PFSK-1 (cell line): Measurements from ENCODE around the gene OR8B8.

Experiments
- SIN3A ChIP-seq: IDR thresholded peaks from 2 replicates; pipeline ENCODE4 v1.6.1; 2012; ENCODE audit warnings: mild to moderate bottlenecking, low read length, moderate library complexity, borderline replicate concordance; ENCODE audit not compliant: insufficient read depth
- TF ChIP-seq, protein P1 (sequence below), 2 experiments: IDR thresholded peaks; 2 replicates each; pipeline versions ENCODE4 v1.6.1 to v1.8.0; 2011 to 2012; ENCODE audit warnings: low read depth in 2 of 2, low read length in 2 of 2, control low read depth in 1 of 2, inconsistent platforms in 1 of 2, mild to moderate bottlenecking in 1 of 2, moderate library complexity in 1 of 2; ENCODE audit not compliant: insufficient read depth in 1 of 2

DNA sequence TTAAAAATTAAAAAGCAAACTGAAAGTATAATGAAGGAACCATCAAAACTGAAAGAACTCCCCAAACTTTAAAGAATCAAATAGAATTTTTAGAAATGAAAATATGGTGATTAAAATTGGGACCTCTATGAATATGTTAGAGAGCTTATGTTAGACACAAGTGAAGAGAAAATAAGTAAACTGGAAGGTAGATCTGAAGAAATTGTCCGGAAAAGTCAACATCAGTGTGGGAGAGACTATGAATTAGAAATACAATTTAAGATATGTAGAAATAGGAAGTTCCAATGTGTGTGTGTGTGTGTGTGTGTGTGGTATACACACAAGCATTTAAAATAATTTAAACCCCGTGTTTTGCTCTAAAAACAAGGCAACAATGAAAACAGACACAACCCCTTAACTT is 15.9 kb downstream of the OR8B8 start:
- TF ChIP-seq, protein P1, sequence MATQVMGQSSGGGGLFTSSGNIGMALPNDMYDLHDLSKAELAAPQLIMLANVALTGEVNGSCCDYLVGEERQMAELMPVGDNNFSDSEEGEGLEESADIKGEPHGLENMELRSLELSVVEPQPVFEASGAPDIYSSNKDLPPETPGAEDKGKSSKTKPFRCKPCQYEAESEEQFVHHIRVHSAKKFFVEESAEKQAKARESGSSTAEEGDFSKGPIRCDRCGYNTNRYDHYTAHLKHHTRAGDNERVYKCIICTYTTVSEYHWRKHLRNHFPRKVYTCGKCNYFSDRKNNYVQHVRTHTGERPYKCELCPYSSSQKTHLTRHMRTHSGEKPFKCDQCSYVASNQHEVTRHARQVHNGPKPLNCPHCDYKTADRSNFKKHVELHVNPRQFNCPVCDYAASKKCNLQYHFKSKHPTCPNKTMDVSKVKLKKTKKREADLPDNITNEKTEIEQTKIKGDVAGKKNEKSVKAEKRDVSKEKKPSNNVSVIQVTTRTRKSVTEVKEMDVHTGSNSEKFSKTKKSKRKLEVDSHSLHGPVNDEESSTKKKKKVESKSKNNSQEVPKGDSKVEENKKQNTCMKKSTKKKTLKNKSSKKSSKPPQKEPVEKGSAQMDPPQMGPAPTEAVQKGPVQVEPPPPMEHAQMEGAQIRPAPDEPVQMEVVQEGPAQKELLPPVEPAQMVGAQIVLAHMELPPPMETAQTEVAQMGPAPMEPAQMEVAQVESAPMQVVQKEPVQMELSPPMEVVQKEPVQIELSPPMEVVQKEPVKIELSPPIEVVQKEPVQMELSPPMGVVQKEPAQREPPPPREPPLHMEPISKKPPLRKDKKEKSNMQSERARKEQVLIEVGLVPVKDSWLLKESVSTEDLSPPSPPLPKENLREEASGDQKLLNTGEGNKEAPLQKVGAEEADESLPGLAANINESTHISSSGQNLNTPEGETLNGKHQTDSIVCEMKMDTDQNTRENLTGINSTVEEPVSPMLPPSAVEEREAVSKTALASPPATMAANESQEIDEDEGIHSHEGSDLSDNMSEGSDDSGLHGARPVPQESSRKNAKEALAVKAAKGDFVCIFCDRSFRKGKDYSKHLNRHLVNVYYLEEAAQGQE (IDR thresholded peaks at IDR 0.05; ENCODE audit: insufficient read depth in 1 of 2, low read depth in 2 of 2, low read length in 2 of 2) = no peak
- TF ChIP-seq SIN3A = no peak
